ENCODE data around the gene FAM13C.

The FAM13C gene

DNA sequence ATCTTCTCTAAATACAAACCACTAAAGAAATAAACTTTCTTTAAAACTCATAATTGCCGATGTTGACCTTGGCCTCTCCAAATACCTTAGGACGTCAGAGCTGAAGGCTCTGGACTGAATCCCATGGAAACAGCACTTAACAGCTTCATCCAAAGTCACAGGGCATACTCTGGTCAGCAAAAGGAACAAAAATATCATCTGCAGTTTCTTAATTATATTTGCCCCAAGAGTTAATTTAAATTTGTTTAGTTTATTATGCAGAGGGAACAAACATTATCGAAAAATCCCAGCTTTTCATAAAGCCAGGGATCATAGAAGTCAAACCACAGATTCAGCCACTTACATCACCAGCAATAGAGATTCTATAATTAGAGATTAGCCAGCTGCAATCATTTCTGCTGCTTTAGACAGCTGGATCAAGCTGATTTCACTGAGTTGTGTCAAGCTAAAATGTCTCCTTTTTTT, 20.5 kb upstream of the FAM13C start:
- no peaks in the 10 kb centered on the region for H3K36me3 ChIP-seq (ENCODE audit: control insufficient read depth, insufficient read depth, low read length)
- no peaks in the 10 kb centered on the region for H3K27me3 ChIP-seq (ENCODE audit: control insufficient read depth, insufficient read depth, low read length)
- no peaks in the 10 kb centered on the region for H3K4me1 ChIP-seq (ENCODE audit: control insufficient read depth, insufficient read depth, low read length)
- H3K9ac ChIP-seq (ENCODE audit: low read length): no peak overlapping the region
- no peak overlapping the region for H3K4me3 ChIP-seq (ENCODE audit: low read length)
- no peak overlapping the region for H3K27ac ChIP-seq (ENCODE audit: low read depth, low read length)

DNA sequence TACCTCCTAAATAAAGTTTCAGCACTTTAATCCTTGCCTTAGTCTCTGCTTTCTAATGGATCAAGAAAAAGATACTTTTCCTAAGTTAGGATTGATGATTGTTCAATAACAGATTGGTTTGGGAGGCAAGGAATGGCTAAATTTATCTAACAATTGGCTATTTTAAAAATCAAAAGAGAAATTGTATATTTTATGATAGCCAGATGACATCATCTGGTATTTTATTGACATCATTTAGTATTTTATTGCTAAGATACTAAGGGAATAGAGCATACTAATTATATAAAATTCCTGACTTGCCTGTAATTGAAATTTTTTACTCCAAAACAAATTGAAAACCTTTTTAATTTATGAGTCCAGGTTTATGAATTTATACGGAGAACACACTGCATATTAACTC, 19.3 kb upstream of the FAM13C start:
- H3K27me3 ChIP-seq (ENCODE audit: control insufficient read depth, insufficient read depth, low read length): no peaks in the 10 kb centered on the region
- H3K4me3 ChIP-seq (ENCODE audit: low read length): no peak overlapping the region
- H3K4me1 ChIP-seq (ENCODE audit: control insufficient read depth, insufficient read depth, low read length): no peaks in the 10 kb centered on the region
- no peaks in the 10 kb centered on the region for H3K36me3 ChIP-seq (ENCODE audit: control insufficient read depth, insufficient read depth, low read length)
- no peak overlapping the region for H3K27ac ChIP-seq (ENCODE audit: low read depth, low read length)
- no peak overlapping the region for H3K9ac ChIP-seq (ENCODE audit: low read length)

DNA sequence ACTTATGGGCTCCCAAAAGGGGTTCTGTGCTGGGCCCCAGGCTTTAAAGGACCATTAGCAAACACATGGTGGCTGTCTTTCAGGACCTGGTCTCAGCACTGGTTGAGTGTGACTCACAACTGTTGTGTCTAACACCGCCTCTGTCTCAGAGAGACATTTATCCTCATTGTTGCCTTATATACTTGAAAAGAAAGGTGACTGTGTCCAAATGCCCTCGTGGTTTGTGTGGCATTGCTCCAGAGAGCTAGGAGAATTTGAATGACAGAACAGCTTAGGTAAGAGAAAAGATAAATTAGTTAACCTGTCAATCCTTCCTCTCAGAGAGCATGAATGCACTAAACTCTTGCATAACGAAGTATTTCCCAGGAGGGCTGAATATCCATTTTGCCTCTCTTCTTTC, 14.5 kb upstream of the FAM13C start:
- Histone ChIP-seq H3K9ac (ENCODE audit: low read length) (no peak overlapping the region), H3K36me3 (ENCODE audit: control insufficient read depth, insufficient read depth, low read length) (no peaks in the 10 kb centered on the region), H3K4me1 (ENCODE audit: control insufficient read depth, insufficient read depth, low read length) (no peaks in the 10 kb centered on the region), H3K27me3 (ENCODE audit: control insufficient read depth, insufficient read depth, low read length) (no peaks in the 10 kb centered on the region), H3K4me3 (ENCODE audit: low read length) (no peak overlapping the region), H3K27ac (ENCODE audit: low read depth, low read length) (no peak overlapping the region)

DNA sequence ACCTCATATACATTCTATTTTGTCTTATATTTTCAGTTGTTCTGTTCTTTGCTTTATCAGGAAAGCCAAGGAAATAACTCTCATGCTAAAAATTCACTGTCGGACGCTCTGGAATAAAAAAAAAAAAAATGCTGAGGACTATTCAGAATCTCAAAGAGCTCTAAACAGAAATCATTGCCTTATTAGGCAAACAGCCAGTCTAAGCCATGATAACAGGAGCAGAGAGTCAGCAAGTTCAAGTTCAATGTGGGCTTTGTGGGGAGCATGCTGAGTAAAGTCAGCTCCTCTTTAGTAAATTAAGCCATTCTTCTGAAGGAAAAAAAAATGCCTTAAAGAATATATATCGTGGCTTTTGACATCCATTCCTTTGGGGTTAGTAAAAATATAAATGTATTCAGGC, 13.6 kb upstream of the FAM13C start:
- H3K27me3 ChIP-seq (ENCODE audit: control insufficient read depth, insufficient read depth, low read length): no peaks in the 10 kb centered on the region
- no peaks in the 10 kb centered on the region for H3K36me3 ChIP-seq (ENCODE audit: control insufficient read depth, insufficient read depth, low read length)
- no peak overlapping the region for H3K9ac ChIP-seq (ENCODE audit: low read length)
- no peaks in the 10 kb centered on the region for H3K4me1 ChIP-seq (ENCODE audit: control insufficient read depth, insufficient read depth, low read length)
- H3K4me3 ChIP-seq (ENCODE audit: low read length): no peak overlapping the region
- no peak overlapping the region for H3K27ac ChIP-seq (ENCODE audit: low read depth, low read length)

DNA sequence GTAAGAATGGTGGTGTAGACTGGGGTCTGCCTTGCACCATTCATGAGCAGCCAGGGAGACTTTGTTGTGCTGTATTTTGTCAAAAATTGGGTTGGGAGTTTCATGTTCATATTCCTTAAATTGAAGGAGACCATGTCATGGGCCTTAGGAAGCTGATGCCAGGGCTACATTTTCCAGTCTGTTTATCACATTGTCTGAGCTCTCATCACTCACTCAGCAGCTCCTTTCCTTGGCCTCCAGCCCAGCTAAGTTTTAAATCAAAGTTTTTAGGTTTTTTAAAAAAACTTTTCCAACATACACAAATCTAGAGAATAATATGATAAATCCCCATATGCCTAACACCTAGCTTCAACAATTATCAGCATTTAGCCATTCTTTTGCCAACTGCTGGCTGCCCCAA, 12.6 kb upstream of the FAM13C start:
- Histone ChIP-seq H3K4me3 (ENCODE audit: low read length) (no peak overlapping the region), H3K9ac (ENCODE audit: low read length) (no peak overlapping the region), H3K27ac (ENCODE audit: low read depth, low read length) (no peak overlapping the region), H3K27me3 (ENCODE audit: control insufficient read depth, insufficient read depth, low read length) (no peaks in the 10 kb centered on the region), H3K4me1 (ENCODE audit: control insufficient read depth, insufficient read depth, low read length) (no peaks in the 10 kb centered on the region), H3K36me3 (ENCODE audit: control insufficient read depth, insufficient read depth, low read length) (no peaks in the 10 kb centered on the region)

DNA sequence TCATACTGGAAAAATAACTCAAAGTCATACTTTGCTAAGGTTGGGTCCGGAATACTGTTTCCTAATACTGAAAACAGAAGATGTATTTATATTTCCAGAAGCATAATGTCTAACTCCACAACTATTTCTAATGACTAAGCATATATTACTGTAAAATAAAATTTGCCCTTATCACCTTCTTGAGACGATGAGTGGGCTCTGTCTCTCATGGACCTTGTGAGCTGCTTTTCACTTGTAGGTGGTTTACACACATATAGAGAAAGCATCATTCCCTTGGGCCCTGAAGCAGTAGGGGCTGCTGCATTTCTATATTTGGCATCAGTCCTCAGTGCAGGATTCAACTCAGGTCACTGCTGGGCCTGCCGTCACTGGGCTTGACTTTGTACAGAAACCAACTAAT, 10.7 kb upstream of the FAM13C start:
- Histone ChIP-seq H3K9ac (ENCODE audit: low read length) (no peak overlapping the region), H3K4me1 (ENCODE audit: control insufficient read depth, insufficient read depth, low read length) (no peaks in the 10 kb centered on the region), H3K27me3 (ENCODE audit: control insufficient read depth, insufficient read depth, low read length) (no peaks in the 10 kb centered on the region), H3K36me3 (ENCODE audit: control insufficient read depth, insufficient read depth, low read length) (no peaks in the 10 kb centered on the region), H3K4me3 (ENCODE audit: low read length) (no peak overlapping the region), H3K27ac (ENCODE audit: low read depth, low read length) (no peak overlapping the region)

DNA sequence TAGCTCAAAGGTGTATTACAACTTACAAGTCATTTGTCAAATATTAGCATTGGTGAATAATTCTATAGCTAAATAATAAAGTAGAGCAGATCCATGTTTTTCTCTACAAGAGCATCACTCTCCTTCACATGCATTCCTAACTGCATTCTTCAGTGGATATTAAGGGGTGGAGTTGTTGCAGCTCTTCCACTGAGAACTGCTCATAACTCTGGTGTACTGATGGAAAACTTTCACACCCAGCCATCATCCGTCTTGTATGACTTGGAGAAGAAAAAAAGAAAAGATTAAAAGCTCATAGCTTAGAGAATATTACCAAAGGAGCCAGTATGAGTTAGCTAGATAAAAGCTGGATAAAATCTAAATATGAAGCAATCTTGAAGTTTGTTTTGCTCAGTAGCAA, 10.2 kb upstream of the FAM13C start:
- no peaks in the 10 kb centered on the region for H3K36me3 ChIP-seq (ENCODE audit: control insufficient read depth, insufficient read depth, low read length)
- H3K9ac ChIP-seq (ENCODE audit: low read length): no peak overlapping the region
- H3K4me3 ChIP-seq (ENCODE audit: low read length): no peak overlapping the region
- no peak overlapping the region for H3K27ac ChIP-seq (ENCODE audit: low read depth, low read length)
- no peaks in the 10 kb centered on the region for H3K27me3 ChIP-seq (ENCODE audit: control insufficient read depth, insufficient read depth, low read length)
- H3K4me1 ChIP-seq (ENCODE audit: control insufficient read depth, insufficient read depth, low read length): no peaks in the 10 kb centered on the region

DNA sequence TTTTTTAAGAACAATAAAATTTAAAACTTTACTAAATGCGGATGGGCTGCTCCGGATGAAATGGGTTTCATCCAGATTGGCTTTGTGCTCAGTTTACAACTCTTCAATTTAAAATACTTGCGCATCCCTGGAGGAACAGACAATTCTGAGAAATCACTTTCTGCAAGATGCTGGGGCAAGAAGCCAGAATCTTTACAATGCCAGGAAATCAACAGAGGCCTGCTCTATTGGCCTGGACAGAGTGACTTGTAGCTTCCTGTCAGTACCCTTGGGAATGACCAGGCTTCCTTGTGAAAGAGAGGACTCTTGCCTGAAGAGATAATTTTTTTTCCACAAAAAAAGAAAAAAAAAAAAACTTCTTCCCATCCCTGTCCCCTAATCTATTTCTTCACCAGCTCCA, 3.9 kb upstream of the FAM13C start:
- Histone ChIP-seq H3K27ac (ENCODE audit: low read depth, low read length) (no peak overlapping the region), H3K4me1 (ENCODE audit: control insufficient read depth, insufficient read depth, low read length) (no peaks in the 10 kb centered on the region)

DNA sequence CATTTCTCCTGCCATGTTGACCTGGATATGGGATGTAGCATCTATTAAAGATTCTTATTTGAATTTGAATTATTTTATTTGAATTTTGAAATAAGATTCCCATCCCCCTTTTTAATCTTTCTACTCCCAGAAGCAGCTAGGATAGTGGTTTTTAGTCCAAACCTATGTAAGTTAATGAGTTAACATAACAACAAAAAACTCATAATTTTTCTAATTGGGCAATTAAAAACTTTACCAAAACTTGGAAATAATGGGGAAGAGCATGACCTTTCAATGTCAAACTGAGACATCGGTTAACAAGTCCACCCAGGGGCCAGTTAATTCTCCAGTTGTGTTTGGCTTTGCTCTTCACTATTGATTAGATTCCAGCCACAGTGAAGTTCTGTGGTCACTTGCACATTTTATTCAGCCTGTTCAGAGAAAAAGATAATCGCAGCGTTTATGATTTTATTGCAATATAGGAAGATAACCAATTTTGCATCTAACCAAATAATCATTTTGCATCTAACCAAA, 1.2 kb upstream of the FAM13C start:
- Histone ChIP-seq H3K9ac (ENCODE audit: low read length) (no peak overlapping the region), H3K4me1 (ENCODE audit: control insufficient read depth, insufficient read depth, low read length) (peaks cover 8% of the 10 kb centered on the region), H3K36me3 (ENCODE audit: control insufficient read depth, insufficient read depth, low read length) (no peaks in the 10 kb centered on the region), H3K27me3 (ENCODE audit: control insufficient read depth, insufficient read depth, low read length) (no peaks in the 10 kb centered on the region), H3K4me3 (ENCODE audit: low read length) (no peak overlapping the region), H3K27ac (ENCODE audit: low read depth, low read length) (no peak overlapping the region)

More for the DNA sequence above, 3.9 kb upstream of the FAM13C start:
- no peak overlapping the region for H3K9ac ChIP-seq (ENCODE audit: low read length)
- H3K4me3 ChIP-seq (ENCODE audit: low read length): no peak overlapping the region
- no peaks in the 10 kb centered on the region for H3K27me3 ChIP-seq (ENCODE audit: control insufficient read depth, insufficient read depth, low read length)
- H3K36me3 ChIP-seq (ENCODE audit: control insufficient read depth, insufficient read depth, low read length): no peaks in the 10 kb centered on the region

DNA sequence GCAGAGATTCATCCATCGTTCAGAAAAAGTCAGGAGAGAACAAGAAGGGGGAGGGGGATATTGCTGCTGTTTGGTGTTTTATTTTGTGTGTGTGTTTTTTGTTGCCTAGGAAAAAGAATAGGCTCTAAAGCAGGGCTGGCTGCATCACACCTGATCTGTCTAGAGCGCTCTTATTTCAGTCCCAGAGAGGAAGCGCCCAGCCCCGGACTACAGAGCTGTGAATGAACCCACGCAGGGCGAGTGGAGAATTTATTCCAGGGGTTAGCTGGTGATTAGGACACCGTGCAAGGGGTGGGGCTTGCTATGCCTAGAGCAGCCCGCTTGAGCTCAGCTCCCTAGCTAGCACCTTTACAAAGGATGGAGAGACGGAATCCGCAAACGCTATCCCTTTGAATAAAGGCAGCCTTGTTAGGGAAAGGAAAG, 621 bp upstream of the FAM13C start:
- H3K4me1 ChIP-seq (ENCODE audit: control insufficient read depth, insufficient read depth, low read length): peaks cover 8% of the 10 kb centered on the region
- peak overlapping the region; percentile 73 for H3K4me3 ChIP-seq (ENCODE audit: low read length)
- H3K27me3 ChIP-seq (ENCODE audit: control insufficient read depth, insufficient read depth, low read length): no peaks in the 10 kb centered on the region
- peak overlapping the region; percentile 77 for H3K27ac ChIP-seq (ENCODE audit: low read depth, low read length)
- H3K9ac ChIP-seq (ENCODE audit: low read length): no peak overlapping the region
- H3K36me3 ChIP-seq (ENCODE audit: control insufficient read depth, insufficient read depth, low read length): no peaks in the 10 kb centered on the region

DNA sequence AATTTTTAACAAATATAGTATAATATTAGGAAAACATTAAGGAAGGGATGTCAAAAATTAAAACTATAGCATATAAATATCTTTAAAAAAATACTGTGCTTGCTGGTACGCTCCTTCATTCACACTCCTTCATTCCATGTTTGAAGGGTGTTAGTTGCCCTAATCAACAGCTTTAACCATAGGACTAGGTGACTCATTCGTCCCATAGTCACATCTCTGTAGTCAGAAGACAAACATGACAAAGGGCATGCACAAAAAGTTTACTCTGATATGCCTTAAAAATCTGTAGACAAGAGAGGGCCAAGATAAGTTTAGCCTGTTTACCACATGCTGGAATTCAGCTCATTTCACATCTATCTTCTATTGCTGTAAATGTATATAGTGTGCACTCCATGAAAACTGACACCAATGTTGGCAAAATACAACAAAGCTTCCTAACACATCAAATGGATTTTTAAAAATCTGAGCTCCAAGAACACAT, 646 bp downstream of the FAM13C start:
- H3K4me3 ChIP-seq (ENCODE audit: low read length): peak overlapping the region; percentile 73
- H3K27ac ChIP-seq (ENCODE audit: low read depth, low read length): peak overlapping the region; percentile 77
- H3K4me1 ChIP-seq (ENCODE audit: control insufficient read depth, insufficient read depth, low read length): peaks cover 8% of the 10 kb centered on the region
- peak overlapping the region; percentile 25 for H3K9ac ChIP-seq (ENCODE audit: low read length)
- no peaks in the 10 kb centered on the region for H3K36me3 ChIP-seq (ENCODE audit: control insufficient read depth, insufficient read depth, low read length)
- no peaks in the 10 kb centered on the region for H3K27me3 ChIP-seq (ENCODE audit: control insufficient read depth, insufficient read depth, low read length)

DNA sequence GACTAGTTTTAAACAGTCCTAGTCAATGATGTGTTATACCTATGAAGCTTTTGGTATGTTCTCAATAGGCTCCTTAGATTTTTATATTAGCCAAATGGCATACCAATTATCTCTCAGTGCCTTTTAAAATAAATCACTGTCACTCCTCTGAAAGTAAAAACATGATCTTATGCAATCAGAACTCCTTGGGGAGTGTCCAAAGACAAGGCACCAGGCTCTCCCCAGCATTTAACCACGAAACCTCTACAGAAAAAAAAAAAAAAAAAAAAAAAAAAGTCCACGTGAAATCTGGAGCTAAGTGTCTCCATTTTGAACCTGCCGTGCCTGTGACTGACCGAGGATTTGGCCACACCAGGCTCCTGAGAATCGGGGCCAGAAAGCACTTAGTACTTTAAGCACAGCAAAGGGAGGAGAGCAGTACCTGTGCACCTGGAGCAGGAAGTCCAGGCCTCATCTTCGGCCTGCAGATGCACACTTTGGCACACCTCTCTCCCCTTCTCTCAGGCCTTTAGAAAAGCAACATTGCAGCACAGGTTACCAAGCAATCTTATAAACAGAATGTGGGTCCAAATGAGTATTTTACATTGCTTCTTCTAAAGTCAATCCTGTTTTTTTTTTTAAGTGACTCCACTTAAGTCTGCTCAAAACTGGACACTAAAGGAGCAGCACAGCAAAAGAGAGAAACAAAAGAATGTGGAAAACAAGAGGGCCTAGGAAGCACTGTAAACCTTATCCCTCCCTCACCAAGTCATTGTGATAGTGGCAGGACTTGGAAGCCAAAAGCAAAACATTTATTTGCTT, 1.5 kb downstream of the FAM13C start:
- Histone ChIP-seq H3K4me3 (ENCODE audit: low read length) (peak overlapping the region; percentile 52), H3K27me3 (ENCODE audit: control insufficient read depth, insufficient read depth, low read length) (no peaks in the 10 kb centered on the region), H3K27ac (ENCODE audit: low read depth, low read length) (peak overlapping the region; percentile 18), H3K4me1 (ENCODE audit: control insufficient read depth, insufficient read depth, low read length) (peaks cover 8% of the 10 kb centered on the region), H3K36me3 (ENCODE audit: control insufficient read depth, insufficient read depth, low read length) (no peaks in the 10 kb centered on the region), H3K9ac (ENCODE audit: low read length) (no peak overlapping the region)

DNA sequence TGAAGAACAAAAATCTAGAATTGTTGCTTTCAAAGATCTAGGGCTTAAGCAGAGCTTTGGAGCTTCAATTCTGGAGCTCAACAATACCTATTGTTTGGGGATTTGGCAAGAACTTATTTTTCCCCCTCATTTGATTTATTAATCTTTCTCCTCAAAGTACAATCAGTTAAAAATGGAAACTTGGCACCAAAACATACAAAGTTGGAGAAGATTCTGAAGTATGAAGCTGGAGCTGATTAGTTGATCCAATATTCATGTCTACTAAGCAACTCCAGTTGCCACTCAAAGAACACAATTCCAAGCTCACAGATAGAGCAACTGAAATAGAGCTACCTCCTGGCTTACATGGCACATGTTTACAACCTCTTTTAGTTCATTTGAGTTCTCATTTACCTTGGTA, 3.8 kb downstream of the FAM13C start:
- Histone ChIP-seq H3K27ac (ENCODE audit: low read depth, low read length) (no peak overlapping the region), H3K36me3 (ENCODE audit: control insufficient read depth, insufficient read depth, low read length) (no peaks in the 10 kb centered on the region), H3K4me3 (ENCODE audit: low read length) (no peak overlapping the region), H3K27me3 (ENCODE audit: control insufficient read depth, insufficient read depth, low read length) (no peaks in the 10 kb centered on the region), H3K4me1 (ENCODE audit: control insufficient read depth, insufficient read depth, low read length) (peaks cover 13% of the 10 kb centered on the region), H3K9ac (ENCODE audit: low read length) (no peak overlapping the region)
